Stimulated activated CD4-positive, alpha-beta T cell treated with anti-CD3 and anti-CD28 coated beads, Interleukin-4, amount 100 ng/mL, for 4 hours (primary cell): ENCODE data around the gene KATNIP.

Source experiments
- DNase-seq, 2 experiments: peaks; one replicate each; pipeline ENCODE4 v3.0.0-alpha.2; 2020

Gene KATNIP

DNA sequence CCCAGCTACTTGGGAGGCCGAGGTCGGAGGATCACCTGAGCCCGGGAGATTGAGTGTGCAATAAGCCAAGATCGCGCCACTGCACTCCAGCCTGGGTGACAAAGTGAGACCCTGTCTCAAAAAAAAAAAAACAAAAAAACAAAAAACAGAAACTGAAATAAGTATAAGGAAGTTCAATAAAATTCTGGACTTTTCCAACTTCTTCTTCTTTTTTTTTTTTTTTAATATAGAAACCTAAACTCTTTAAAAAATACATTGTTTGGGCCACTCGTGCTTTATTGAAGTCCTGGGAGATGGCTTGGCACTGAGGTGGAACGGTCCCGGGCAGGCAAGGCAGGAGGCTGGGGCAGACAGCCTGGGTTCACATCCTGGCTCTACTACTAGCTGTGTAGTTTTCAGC is 36.8 kb downstream of the KATNIP start:
- DNase-seq: no peak

DNA sequence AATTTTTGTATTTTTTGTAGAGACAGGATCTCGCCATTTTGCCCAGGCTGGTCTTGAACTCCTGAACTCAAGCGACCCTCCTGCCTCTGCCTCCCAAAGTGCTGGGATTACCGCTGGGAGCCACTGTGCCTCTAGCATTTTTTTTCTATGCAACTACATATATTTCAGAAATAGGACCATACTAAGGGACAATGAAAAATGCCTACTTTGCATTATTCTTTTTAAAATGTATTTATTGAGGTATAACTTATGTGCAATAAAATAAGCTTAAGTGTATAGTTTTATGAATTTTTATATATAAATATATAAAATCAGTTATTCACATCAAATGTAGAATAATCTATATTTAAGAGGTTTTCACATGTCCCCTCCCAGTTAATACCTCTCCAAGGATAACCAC is 38.1 kb downstream of the KATNIP start:
- DNase-seq: no peak

DNA sequence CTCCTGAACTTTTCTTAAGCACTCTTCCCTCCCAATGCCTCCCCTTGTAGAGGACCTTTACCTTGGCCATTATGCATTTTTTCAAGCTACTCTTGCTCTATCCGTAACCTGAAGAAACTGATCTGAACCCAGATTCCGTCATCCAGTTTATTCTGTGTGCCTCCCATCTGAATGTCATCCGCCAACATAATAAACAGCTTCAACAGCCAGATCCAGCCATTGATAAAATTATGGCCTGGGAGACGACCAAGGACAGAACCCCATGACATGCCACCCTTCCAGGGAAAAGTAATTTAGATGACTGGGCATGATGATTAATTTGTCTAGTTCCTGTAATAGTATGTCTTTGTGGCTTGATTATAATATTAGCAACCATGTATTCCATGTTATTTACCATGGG is 41.9 kb downstream of the KATNIP start:
- no peak for DNase-seq

- DNase-seq: no peak
Observed at GRCh38 chr16:27595475-27595874, 45.5 kb downstream of the KATNIP start.

DNA sequence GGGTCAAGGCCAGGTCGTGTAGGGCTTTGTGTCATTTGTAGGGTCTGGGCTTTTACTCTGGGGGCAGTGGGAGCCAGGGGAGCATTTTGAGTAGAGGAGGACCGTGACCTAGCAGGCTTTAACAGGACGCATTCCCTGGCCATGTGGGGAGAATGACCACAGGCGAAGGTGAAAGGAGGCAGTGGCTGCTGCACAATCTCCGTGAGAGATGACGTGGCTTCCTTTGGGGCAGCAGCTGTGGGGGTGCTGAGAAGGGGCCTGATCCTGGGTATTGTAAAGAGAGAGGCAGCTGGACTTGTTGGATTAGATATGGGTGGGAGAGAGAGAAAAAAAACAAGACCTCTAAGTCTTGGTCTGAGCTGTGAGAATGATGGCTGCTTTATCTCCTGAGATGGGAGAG is 46.0 kb downstream of the KATNIP start:
- DNase-seq: no peak

- DNase-seq: no peak
Observed at GRCh38 chr16:27596411-27596810, 46.5 kb downstream of the KATNIP start.

- DNase-seq: no peak
Observed at GRCh38 chr16:27597361-27597760, 47.4 kb downstream of the KATNIP start.

DNA sequence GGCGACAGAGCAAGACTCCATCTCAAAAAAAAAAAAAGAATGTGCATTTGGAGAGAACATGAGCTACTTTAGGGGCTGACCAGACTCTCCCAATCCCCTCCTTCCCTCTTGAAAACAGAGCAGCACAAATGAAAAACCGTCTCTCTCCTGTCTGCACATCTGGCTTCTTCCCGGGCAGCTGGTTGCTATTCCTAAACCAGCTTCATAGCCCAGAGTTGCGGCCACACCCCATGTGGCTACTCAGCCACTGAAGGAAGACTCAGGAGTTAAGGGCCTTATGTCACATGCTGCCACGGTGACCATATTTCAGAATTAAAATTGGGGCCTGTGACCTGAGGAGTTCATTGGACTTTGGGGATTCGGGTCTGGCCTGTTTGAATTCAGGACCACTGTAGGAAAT is 48.3 kb downstream of the KATNIP start:
- DNase-seq: no peak

- DNase-seq: no peak
Observed at GRCh38 chr16:27598931-27599565, 49.1 kb downstream of the KATNIP start.

DNA sequence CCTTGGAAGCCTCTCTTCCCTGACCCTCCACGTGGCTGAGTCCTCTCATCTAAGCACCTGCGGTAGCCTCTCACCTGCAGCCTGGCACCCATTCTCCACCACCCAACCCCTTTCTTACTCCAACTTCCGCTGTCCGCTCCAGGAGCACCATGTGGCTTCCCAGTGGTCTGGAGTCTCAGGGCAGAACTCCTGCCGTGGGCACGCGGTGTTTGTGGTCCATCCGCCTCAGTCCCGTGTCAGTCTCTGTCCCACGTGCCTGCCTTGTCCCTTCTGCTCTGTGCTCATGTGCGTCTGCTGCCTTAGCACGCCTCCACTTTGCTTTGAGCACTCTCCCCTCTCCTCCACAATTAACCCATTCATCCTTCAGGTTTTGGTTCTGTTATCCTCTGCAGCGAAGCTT is 49.7 kb downstream of the KATNIP start:
- no peak for DNase-seq
